Amygdala (tissue), 56 donors: Measurements from ENCODE around the gene DENND2A.
"Not testable (repeated sequence)": the region's sequence is repeated elsewhere in the genome, so short reads cannot be mapped to it uniquely, and the experiment has no call there.

Source experiments
- DNase-seq, 56 donors: peaks; one replicate each; lab custom pipeline; 2025; lab: John Stamatoyannopoulos, UW

Gene DENND2A

DNA sequence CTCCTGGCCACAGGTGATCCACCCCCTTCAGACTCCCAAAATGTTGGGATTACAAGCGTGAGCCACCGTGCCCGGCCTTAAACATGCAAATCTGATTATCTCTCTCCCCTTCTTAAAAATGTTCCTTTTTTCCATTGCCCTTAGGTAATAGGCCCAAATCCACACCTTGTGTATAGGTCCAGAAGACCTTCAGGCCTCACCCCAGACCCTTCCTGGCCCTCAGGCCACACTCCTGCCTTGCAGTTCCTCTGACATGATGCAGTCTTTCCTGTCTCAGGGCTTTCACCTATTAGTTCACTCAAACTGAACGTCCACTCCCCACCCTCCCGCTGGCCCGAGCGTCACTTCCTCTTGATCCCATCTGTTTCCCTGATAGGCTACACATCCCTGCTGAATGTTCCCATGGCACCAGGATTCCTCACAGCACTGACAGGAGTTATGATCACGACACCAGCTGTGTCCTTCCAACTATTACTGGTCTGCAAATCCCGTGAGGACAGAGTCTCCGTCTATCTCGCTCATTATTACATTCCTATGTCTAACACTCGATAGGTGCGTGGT lies 46.4 kb downstream of the DENND2A start:
- no peak for DNase-seq

DNA sequence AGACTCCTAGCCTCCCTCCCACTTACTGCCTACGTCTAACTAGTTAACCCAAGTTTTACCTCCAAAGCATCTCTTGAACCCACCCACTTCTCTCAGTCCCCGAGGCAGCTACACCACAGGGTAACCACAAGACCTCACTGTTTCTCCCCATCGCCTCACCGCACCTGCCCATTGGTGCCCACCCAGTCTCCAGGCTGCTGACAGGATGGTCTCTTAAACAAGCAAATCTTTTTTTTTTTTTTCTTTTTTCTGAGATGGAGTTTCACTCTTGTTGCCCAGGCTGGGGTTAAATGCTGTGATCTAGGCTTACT lies 47.0 kb downstream of the DENND2A start:
- no peak for DNase-seq

DNA sequence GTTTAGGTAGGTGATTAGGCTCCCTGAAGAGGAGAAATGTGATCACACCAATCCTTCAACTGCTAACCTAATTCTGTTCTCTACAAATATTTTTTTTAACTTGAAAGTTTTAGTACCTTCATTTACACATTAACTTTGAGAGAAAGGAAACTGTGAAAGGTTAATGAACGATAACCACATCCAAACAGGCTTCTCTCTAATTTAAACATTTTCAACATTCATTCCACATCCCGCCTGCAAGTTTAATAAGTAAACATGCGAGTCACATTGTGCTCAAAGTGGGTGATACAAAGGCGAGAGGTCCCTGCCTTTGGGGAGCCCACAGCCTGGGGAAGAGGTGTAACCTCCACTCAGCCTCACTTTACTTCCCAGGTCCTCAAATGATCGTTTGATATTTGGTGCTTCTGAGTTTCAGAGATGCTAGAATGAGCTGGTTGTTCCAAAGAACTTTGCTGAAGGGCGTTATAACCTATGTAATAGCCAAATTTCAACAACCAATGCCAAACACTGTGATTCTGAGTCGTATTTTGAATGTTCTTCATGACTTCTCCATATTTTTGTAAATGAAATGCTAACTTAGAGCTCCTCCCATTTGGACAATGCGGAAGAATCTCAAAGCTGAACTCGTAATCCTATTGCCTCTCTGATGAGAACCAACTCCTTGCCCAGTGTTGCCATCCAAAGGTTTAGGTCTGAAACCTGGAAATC lies 47.5 kb downstream of the DENND2A start:
- no peak for DNase-seq

DNA sequence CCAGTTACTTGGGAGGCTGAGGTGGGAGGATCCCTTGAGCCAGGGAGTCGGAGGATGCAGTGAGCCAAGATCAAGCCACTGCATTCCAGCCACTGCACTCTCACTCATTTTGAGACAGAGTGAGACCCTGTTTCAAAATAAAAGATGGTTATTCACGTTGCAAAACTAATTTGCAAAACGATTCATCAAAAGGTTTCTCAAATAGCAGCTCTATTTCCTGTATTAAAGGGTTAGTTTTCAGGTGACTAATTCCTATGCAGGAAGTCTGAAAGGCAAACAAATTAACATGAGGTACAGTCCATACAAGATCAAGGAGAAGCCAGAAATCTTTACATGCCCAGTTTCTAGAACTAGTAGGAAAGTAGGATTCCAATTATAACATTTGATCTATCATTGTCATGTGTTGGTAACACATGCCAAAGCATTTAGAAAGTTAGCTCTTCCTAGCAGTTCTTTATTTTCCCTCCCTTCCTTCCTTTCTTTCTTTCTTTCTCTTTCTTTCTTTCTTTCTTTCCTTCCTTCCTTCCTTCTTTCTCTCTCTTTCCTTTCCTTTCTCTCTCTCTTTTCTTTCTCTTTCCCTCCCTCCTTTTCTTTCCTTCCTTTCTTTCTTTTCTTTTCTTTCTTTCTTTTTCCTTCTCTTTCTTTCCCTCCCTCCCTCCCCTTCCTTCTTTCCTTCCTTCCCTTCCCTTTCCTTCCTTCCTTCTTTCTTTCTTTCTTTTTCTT lies 49.3 kb downstream of the DENND2A start:
- no peak for DNase-seq

DNA sequence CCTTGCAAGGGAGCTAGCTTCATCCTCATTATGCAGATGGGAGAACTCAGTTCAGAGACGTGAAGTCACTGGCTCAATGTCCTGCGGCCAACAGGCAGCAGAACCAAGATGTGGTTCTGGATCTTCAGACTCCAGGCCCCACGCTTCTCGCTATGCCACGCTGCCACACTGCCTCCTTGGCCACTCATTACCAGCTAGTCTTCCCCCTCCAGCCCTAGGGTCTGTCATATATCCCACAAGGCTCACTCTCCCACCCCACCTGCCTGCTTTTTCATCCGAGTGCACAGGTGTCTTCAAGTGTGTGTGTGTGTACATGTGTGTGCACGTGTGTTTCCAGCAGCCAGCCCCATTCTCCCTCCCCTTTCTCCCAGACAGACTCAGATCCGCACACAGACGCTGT lies 53.4 kb downstream of the DENND2A start:
- DNase-seq: no peak

DNA sequence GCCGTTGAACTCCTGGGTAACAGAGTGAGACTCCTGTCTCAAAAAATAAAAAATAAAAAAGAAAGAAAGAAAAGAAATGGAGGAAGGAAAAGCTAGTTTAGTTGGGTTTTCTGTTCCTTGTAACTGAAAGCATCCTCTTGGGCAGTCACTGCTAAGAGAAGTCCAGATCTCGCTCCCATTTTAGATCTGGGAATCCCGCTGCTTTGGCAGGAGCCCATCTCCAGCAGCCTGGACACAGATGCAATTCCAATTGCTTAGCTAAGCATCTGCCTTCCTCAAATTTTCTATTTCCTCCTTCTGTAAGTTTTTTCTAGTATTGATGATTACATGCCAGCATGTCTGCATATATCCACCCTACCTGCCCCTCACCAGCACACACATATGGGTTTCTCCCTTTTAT lies 54.1 kb downstream of the DENND2A start:
- DNase-seq: no peak

DNA sequence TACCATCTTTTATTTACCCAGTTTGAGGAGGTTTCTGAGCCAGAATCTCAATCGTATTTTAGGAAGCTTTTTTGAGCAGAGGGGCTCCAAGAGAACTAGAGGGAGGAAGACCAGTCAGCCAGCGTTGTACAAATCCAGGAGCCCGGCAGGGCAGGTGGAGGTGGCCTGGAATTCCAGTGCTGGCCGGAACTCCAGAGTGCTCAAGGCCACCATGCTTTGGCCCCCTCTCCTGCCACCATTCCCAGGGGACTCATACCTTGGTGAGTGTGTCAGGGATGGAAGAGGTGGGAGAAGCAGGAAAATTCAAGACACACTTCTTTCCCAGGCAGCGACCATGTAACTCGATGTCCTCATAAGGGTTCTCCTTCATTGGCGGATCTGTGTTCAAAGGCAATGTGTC lies 55.3 kb downstream of the DENND2A start:
- DNase-seq: no peak

DNA sequence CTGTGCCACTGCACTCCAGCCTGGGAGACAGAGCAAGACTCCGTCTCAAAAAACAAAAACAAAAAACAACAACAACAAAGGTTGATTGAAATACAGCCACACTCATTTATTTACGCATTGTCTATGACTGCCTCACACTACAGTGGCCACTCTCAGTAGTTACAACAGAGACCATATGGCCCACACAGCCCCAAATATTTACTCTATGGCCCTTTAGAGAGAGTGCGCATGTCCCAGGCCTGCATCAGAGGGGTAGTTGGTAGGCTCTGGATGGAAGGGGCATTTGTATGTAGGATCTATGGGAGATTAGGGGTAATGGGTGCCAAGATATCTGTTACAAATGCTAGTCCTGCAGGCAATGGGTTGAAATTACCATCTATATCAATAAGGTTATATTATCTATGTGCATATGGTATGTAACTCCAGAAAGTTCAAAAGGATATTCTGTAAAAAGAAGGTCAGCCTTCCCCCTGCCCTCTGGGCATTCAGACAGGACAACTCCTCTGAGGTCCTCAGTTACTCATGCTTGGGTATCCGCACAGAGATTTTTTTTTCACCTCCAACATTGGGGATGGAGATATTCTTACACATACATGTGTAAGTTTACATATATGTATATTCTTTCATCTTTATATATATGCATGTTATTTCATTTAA lies 56.3 kb downstream of the DENND2A start:
- no peak for DNase-seq

DNA sequence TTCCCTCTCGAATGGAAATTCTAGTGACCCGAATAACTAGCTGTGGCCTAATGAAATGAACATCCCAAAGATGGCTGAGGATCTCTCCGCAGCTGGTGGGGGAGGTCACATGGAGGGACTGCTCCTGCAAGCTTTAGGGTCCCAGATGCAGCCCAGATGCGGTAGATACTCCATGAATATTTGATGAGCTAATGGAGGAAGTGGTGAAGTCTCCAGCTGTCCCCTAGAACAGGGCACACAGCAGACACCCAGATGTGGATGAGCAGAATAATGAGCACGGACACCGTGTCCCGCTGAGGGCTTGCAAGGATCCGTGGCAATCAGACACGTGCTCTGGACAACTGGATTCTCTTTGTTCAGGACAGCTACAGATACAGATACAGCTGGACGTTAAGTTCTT lies 59.2 kb downstream of the DENND2A start:
- DNase-seq: peak in 24 of 56 donors; percentile 1 to 60 (median 24)

DNA sequence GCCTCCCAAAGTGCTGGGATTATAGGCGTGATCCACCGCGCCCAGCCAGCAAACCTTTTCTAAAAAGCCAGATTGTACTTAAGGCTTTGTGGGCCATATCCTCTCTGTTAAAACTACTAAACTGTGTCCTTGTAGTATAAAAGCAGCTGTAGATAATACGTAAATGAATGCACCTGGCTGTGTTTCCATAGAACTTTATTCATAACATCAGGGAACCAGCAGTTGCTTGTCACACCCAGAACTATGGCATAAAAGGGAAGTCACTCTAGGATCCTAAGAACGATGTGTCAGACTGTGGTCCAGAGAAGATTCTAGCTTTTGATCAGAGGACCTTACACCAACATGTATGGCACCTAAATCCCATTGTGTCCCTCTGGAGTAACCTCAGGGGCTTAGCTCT lies 63.0 kb downstream of the DENND2A start:
- DNase-seq: no peak

DNA sequence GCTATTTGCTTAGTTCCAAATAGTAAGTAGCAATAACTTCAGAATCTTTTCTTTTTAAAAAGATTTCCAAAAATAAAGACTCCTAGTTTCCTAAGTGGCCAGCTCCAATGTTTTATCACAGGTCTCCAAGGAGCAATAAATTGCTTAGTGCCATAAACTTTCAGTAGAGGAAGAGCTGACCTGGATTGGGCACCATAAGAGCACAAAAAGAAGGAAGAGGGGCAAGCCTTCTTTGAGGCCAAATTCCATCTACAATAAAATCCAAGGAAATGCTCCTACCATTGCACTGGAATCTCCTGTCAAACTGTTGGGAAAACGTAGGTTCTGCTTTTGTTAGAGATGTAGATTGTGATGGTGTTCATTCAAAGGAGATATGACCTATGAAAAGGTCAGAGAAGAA lies 64.0 kb downstream of the DENND2A start:
- no peak for DNase-seq

DNA sequence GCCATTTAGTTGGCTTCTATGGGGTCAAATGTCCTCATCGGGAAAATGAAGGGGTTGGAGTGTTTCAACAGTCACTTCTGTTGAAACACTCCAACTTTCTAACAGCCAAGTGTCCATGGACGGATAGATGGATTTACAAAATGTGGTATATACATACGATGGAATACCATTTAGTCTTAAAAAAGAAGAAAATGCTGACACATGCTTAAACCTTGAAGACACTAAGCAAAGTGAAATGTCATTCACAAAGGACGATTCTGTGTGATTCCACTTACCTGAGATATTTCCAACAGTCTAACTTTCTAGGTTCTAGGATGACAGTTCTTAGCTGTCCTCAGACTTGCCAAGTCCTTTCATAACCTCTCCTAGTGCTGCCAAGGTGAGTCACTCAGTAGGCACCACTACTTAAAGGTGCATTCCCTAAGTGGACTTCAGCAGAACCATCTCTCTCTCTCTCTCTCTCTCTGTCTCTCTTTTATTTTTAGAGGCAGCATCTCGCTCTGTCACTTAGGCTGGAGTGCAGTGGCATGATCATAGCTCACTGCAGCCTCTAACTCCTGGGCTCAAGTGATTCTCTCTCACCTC lies 69.0 kb downstream of the DENND2A start:
- no peak for DNase-seq

DNA sequence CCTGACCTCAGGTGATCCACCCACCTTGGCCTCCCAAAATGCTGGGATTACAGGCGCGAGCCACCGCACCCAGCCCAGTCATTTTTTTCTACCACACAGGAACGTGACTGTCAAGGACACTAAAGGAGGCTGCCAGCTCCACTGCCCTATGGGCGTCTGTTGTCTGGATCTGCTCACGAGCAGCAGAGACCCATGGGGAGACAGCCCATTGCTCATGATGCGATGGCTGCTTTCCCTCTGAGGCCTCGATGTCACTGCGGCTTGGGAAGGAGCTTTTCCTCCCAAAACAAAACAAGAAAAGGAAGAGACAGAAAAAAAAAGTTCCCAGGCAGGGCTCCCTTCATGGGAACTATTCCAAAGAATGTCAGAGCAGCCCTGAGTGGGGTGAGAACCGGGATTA lies 70.5 kb downstream of the DENND2A start:
- DNase-seq: no peak

DNA sequence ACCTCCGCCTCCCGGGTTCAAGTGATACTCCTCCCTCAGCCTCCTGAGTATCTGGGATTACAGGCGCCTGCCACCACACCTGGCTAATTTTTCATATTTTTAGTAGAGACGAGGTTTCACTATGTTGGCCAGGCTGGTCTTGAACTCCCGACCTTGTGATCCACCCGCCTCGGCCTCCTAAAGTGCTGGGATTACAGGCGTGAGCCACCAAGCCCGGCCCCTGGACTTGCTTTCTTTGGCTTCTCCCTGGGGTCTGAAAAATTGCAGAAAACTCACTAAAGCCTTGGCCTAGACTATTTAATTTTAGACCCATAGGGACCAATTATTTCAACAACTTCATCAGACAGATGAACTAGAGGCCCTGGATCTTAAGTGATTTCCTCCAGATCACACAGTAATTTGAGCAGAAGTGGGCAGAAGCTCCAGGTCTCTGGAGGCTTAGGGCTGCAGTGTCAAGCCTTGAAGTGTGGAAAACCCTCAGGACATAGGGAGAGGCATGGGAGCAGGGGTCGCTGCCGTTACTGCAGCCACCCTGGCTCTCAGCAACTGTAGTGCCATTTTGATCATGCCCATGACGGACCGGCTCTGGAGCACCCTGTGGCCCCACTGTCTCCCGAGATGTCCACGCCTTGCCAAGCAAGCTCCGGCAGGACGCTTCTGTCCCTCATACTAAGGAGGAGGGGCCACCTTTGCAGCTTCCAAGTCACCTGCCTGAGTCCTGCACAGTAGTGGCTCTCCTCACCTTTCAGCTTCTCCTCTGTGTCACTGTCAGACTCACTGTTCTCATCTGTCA lies 72.4 kb downstream of the DENND2A start:
- no peak for DNase-seq

DNA sequence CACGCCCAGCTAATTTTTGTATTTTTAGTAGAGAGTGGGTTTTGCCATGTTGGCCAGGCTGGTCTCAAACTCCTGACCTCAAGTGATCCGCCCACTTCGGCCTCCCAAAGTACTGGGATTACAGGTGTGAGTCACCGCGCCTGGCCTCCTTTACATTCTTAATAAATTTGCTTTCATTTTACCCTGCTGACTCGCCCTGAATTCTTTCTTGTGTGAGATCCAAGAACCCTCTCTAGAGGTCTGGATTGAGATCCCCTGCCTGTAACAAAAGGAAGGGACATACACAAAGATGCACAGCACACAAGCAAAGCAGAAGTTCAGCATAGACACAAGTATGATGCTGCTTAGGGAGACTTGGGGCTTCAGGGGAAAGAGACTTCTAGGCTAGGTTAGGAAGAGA lies 74.4 kb downstream of the DENND2A start:
- not testable (repeated sequence) for DNase-seq

DNA sequence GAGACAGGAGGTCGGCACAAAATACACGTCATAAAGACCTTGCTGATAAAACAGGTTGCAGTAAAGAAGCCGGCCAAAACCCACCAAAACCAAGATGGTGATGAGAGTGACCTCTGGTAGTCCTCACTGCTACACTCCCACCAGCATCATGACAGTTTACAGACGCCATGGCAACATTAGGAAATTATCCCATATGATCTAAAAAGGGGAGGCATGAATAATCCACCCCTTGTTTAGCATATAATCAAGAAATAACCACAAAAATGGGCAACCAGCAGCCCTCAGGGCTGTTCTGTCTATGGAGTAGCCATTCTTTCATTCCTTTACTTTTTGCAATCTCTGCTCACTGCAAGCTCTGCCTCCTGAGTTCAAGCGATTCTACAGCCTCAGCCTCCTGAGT lies 74.9 kb downstream of the DENND2A start:
- not testable (repeated sequence) for DNase-seq

DNA sequence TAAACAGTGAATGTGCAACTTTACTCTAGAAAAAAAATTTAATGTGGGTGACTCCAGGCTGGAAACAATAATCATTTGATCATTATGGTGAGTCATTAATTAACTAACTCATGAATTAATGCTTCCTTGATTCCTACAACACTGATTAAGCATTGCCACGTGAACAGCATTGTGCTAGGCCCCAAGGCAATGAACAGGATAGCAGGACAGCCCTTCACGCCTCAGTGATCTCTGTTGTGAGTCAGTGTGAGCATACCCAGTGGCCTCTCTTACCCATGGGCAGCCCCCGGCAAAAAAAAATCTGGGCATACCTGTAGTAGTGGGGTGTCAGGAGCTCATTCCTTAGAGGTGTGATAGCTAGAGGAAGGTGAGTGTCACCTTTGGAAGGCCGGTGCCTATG lies 76.0 kb downstream of the DENND2A start:
- DNase-seq: no peak

DNA sequence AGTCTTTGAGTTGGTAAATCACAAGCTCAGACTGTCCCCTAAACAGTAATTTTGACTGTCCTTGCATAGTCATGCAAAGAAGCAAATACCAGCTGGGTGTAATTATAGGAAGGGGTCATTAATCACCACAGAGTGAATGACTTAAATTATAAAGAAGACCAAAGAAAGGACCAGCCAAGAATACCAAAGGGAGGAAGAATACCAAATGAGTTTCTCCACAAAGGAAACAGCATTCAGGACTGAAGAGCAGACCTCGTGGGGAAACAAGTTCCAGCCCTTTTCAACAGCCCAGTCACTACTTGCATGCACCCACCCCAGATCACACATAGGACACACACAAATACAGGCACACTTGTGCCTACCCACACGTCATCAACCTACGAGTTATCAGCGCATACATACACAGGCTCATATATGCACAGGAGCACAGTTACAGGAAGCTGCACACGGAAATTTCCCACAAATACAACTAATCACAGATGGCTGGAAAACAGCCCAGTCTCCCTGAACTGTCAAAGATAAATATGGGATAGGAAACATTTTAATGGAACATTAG lies 77.6 kb downstream of the DENND2A start:
- DNase-seq: peak in 1 of 56 donors; percentile 6

DNA sequence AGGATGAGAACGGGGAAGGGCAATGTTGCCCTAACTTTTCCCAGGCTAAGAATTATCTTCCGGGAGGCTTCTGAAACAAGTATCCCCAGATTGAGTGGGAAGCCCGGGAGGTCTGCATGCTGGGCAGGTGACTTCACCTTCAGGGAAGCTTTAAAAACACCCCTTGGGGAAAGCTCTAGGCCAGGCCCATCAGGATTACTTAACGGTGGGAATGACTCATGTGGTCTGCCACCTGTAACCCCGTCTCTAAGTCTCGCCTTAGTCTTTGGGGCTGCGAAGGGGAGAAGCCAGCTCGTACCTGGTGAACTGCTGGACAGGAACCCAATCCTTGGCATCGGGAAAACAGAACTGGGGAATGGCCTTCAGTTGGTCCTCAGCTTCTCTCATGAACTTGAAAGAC lies 81.2 kb downstream of the DENND2A start:
- DNase-seq: no peak
